Activated naive CD4-positive, alpha-beta T cell treated with anti-CD3 and anti-CD28 coated beads, Interleukin-2, amount 50 U/mL, for 16 hours (primary cell): Measurements from ENCODE around the gene TIGD1.

Source experiments
- DNase-seq: peaks from one replicate; pipeline ENCODE4 v3.0.0-alpha.2; 2020

TIGD1 gene

GRCh38 chr2:232569541-232569940 is 19.2 kb upstream of the TIGD1 start:
- DNase-seq, result no peak

GRCh38 chr2:232568161-232568560 is 17.8 kb upstream of the TIGD1 start:
- DNase-seq, result no peak

GRCh38 chr2:232567721-232568120 is 17.4 kb upstream of the TIGD1 start:
- no peak for DNase-seq

- no peak for DNase-seq
Measured at GRCh38 chr2:232563580-232563979, 13.2 kb upstream of the TIGD1 start.

GRCh38 chr2:232562515-232563151 is 12.3 kb upstream of the TIGD1 start:
- DNase-seq, result no peak

GRCh38 chr2:232556426-232556825 is 6.1 kb upstream of the TIGD1 start:
- DNase-seq, result no peak

GRCh38 chr2:232551776-232552175 is 1.4 kb upstream of the TIGD1 start:
- DNase-seq, result no peak

- DNase-seq, result no peak
Measured at GRCh38 chr2:232551250-232551638, 887 bp upstream of the TIGD1 start.

GRCh38 chr2:232549655-232550353 is 553 bp downstream of the TIGD1 start:
- no peak for DNase-seq

- DNase-seq, result no peak
Measured at GRCh38 chr2:232547991-232548390, 2.4 kb downstream of the TIGD1 start.

GRCh38 chr2:232545511-232546375 is 4.6 kb downstream of the TIGD1 start:
- no peak for DNase-seq

GRCh38 chr2:232544674-232545073 is 5.7 kb downstream of the TIGD1 start:
- DNase-seq, result no peak

GRCh38 chr2:232543928-232544631 is 6.3 kb downstream of the TIGD1 start:
- no peak for DNase-seq

GRCh38 chr2:232543491-232543890 is 6.9 kb downstream of the TIGD1 start:
- no peak for DNase-seq

- no peak for DNase-seq
Measured at GRCh38 chr2:232542715-232543467, 7.5 kb downstream of the TIGD1 start.

- no peak for DNase-seq
Measured at GRCh38 chr2:232541961-232542714, 8.2 kb downstream of the TIGD1 start.

- DNase-seq, result no peak
Measured at GRCh38 chr2:232541195-232541960, 9.0 kb downstream of the TIGD1 start.

- no peak for DNase-seq
Measured at GRCh38 chr2:232540441-232541041, 9.8 kb downstream of the TIGD1 start.

GRCh38 chr2:232539298-232540231 is 10.8 kb downstream of the TIGD1 start, which contains the start of gene CHRNG:
Gene CHRNG, plus strand, starts transcription at chr2:232539692. Its CDS starts 56 bp downstream, at chr2:232539748.
- no peak for DNase-seq
